Suprapubic skin (tissue), 4 donors: ENCODE results near the gene TRHDE. TPM values are rescaled to one million over a fixed set of nuclear protein-coding genes. Genes with fewer than 3 reads are reported as not detected.

Source experiments
- DNase-seq, 2 donors: peaks; one replicate each; pipeline ENCODE4 v3.0.0-alpha.2; 2019; ENCODE audit warnings: low spot score in 2 of 2
- H3K27ac ChIP-seq: fragments of 200-600 bp; sonication (generic); one replicate; pipeline ENCODE4 v1.5.1; 2019
- H3K27me3 ChIP-seq: fragments of 200-600 bp; sonication (generic); one replicate; pipeline ENCODE4 v1.5.1; 2019
- H3K36me3 ChIP-seq: fragments of 200-600 bp; sonication (generic); one replicate; pipeline ENCODE4 v1.5.1; 2019
- H3K4me1 ChIP-seq: fragments of 200-600 bp; sonication (generic); one replicate; pipeline ENCODE4 v1.5.1; 2019
- H3K4me3 ChIP-seq: fragments of 200-600 bp; sonication (generic); one replicate; pipeline ENCODE4 v1.5.1; 2019; ENCODE audit warnings: mild to moderate bottlenecking
- H3K9me3 ChIP-seq: fragments of 200-600 bp; sonication (generic); one replicate; pipeline ENCODE4 v1.5.1; 2019
- CTCF ChIP-seq, 2 donors: fragments of 200-600 bp in 1 of 2; fragments of 450-650 bp in 1 of 2; sonication (generic) in 1 of 2; IDR thresholded peaks; one replicate each; pipeline ENCODE4 v1.5.1; 2016 to 2019; ENCODE audit warnings: antibody characterized with exemption in 2 of 2, mild to moderate bottlenecking in 1 of 2, moderate library complexity in 1 of 2
- EP300 ChIP-seq: sonication (generic); formaldehyde crosslinking; IDR thresholded peaks from one replicate; pipeline ENCODE4 v1.6.1; 2017; ENCODE audit warnings: antibody characterized with exemption
- POLR2A ChIP-seq, 2 donors: fragments of 450-650 bp; IDR thresholded peaks; one replicate each; pipeline ENCODE4 v1.6.1; 2017; ENCODE audit warnings: antibody characterized with exemption in 2 of 2, mild to moderate bottlenecking in 2 of 2, moderate library complexity in 2 of 2
- POLR2AphosphoS5 ChIP-seq, 3 donors: sonication (generic); formaldehyde crosslinking; IDR thresholded peaks; one replicate each; pipeline ENCODE4 v1.6.1; 2017; ENCODE audit warnings: antibody characterized with exemption in 3 of 3
- WGBS: methylation state at CpG from one replicate; pipeline ENCODE4 v1.1.5; 2018; 5-methylcytosine and 5-hydroxymethylcytosine counted together
- total RNA-seq, 4 donors: library from RNA; depleted of rRNA; stranded (reverse); fragments of >200 nt; gene quantifications; one replicate each; pipeline ENCODE4 v1.1.0, GENCODE V29; 2016

The TRHDE gene
- total RNA-seq, 4 donors from 2014 or later = 0.49 to 1.2 (median 0.98) TPM

- TF ChIP-seq CTCF (IDR thresholded peaks at IDR 0.05) (no peak), POLR2A (IDR thresholded peaks at IDR 0.05) (no peak), EP300 (no peak)
- H3K4me1 ChIP-seq = no peaks in the 10 kb centered on the region
- H3K9me3 ChIP-seq = no peaks in the 10 kb centered on the region
- no peaks in the 10 kb centered on the region for H3K36me3 ChIP-seq
- no peak overlapping the region for H3K27ac ChIP-seq
- DNase-seq = no peak
- 17% methylated on average over 2 of the region's 2 CpGs for WGBS
- H3K4me3 ChIP-seq = no peak overlapping the region
- no peaks in the 10 kb centered on the region for H3K27me3 ChIP-seq
These were observed 333.8 kb downstream of the TRHDE start for GRCh38 chr12:72605975-72606374.

- no peak for TF ChIP-seq CTCF (IDR thresholded peaks at IDR 0.05)
- no peak for TF ChIP-seq POLR2AphosphoS5 (IDR thresholded peaks at IDR 0.05)
- TF ChIP-seq POLR2A (IDR thresholded peaks at IDR 0.05) = no peak
- no peak for TF ChIP-seq EP300
- no peak overlapping the region for H3K4me3 ChIP-seq
- no peak overlapping the region for H3K27ac ChIP-seq
- DNase-seq = no peak
- WGBS = 32% methylated on average over 10 of the region's 10 CpGs
- no peaks in the 10 kb centered on the region for H3K27me3 ChIP-seq
- H3K4me1 ChIP-seq = no peaks in the 10 kb centered on the region
- no peaks in the 10 kb centered on the region for H3K9me3 ChIP-seq
- H3K36me3 ChIP-seq = no peaks in the 10 kb centered on the region
These were observed 338.2 kb downstream of the TRHDE start for GRCh38 chr12:72610342-72610741.

GRCh38 chr12:72610854-72611358 lies 338.7 kb downstream of the TRHDE start:
- DNase-seq = no peak
- H3K4me3 ChIP-seq = no peak overlapping the region
- H3K9me3 ChIP-seq = no peaks in the 10 kb centered on the region
- H3K36me3 ChIP-seq = no peaks in the 10 kb centered on the region
- TF ChIP-seq POLR2AphosphoS5 (IDR thresholded peaks at IDR 0.05) = no peak
- TF ChIP-seq EP300 = no peak
- TF ChIP-seq POLR2A (IDR thresholded peaks at IDR 0.05) = no peak
- no peak for TF ChIP-seq CTCF (IDR thresholded peaks at IDR 0.05)
- no peaks in the 10 kb centered on the region for H3K27me3 ChIP-seq
- WGBS = 75% methylated on average over 1 of the region's 1 CpG
- no peaks in the 10 kb centered on the region for H3K4me1 ChIP-seq
- no peak overlapping the region for H3K27ac ChIP-seq

GRCh38 chr12:72612171-72612570 lies 340.0 kb downstream of the TRHDE start:
- WGBS = 43% methylated on average over 2 of the region's 2 CpGs

GRCh38 chr12:72618764-72619163 lies 346.6 kb downstream of the TRHDE start:
- H3K27me3 ChIP-seq = no peaks in the 10 kb centered on the region
- no peaks in the 10 kb centered on the region for H3K36me3 ChIP-seq
- H3K9me3 ChIP-seq = no peaks in the 10 kb centered on the region
- no peaks in the 10 kb centered on the region for H3K4me1 ChIP-seq
- TF ChIP-seq EP300 = no peak
- H3K27ac ChIP-seq = no peak overlapping the region
- 67% methylated on average over 6 of the region's 6 CpGs for WGBS
- H3K4me3 ChIP-seq = no peak overlapping the region
- DNase-seq = no peak

More at GRCh38 chr12:72612171-72612570, 340.0 kb downstream of the TRHDE start:
- H3K36me3 ChIP-seq = no peaks in the 10 kb centered on the region
- H3K4me1 ChIP-seq = no peaks in the 10 kb centered on the region
- H3K27me3 ChIP-seq = no peaks in the 10 kb centered on the region
- TF ChIP-seq POLR2A (IDR thresholded peaks at IDR 0.05) (no peak), POLR2AphosphoS5 (IDR thresholded peaks at IDR 0.05) (no peak), CTCF (IDR thresholded peaks at IDR 0.05) (no peak), EP300 (no peak)
- no peak overlapping the region for H3K4me3 ChIP-seq
- no peak overlapping the region for H3K27ac ChIP-seq
- no peak for DNase-seq
- no peaks in the 10 kb centered on the region for H3K9me3 ChIP-seq

- Histone ChIP-seq H3K27me3 (no peaks in the 10 kb centered on the region), H3K4me3 (no peak overlapping the region), H3K4me1 (no peaks in the 10 kb centered on the region), H3K9me3 (no peaks in the 10 kb centered on the region), H3K36me3 (no peaks in the 10 kb centered on the region), H3K27ac (no peak overlapping the region)
- no peak for DNase-seq
- WGBS = 89% methylated on average over 3 of the region's 3 CpGs
- TF ChIP-seq EP300 (no peak), POLR2AphosphoS5 (IDR thresholded peaks at IDR 0.05) (no peak), POLR2A (IDR thresholded peaks at IDR 0.05) (no peak), CTCF (IDR thresholded peaks at IDR 0.05) (no peak)
These were observed 350.4 kb downstream of the TRHDE start for GRCh38 chr12:72622556-72622955.
